NCI-H460 (cell line): ENCODE results near the gene MEI1. TPM values are rescaled to one million over a fixed set of nuclear protein-coding genes. Genes with fewer than 3 reads are reported as not detected.
"Not testable (repeated sequence)": the region's sequence is repeated elsewhere in the genome, so short reads cannot be mapped to it uniquely, and the experiment has no call there.

ENCODE experiments used
- DNase-seq: peaks from one replicate; pipeline ENCODE4 v3.0.0-alpha.2; 2016; ENCODE audit warnings: low read depth; ENCODE audit errors: extremely low read depth
- small RNA-seq, 2 experiments: library from RNA; depleted of rRNA; stranded (forward); fragments of <200 nt; gene quantifications; one replicate each; pipeline ENCODE3, GENCODE V24; 2014
- total RNA-seq: library from RNA; depleted of rRNA; stranded (reverse); fragments of >200 nt; shearing (Covaris generic); gene quantifications from 2 replicates; pipeline ENCODE4 v1.2.3, GENCODE V29; 2014; rRNA removed

The MEI1 gene
- total RNA-seq, 1 experiment from 2014 or later: 0.50 TPM

DNA sequence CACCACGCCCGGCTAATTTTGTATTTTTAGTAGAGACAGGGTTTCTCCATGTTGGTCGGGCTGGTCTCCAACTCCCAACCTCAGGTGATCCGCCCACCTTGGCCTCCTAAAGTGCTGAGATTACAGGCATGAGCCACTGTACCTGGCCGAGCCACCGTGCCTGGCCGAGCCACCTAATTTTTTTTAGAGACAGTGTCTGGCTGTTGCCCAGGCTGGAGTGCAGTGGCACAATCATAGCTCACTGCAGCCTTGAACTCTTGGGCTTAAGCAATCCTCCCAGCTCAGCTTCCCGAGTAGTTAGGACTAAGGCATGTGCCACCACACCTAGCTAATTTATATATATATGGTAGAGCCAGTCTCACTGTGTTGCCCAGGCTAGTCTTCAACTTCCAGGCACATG, 136.2 kb downstream of the MEI1 start:
- not testable (repeated sequence) for DNase-seq

DNA sequence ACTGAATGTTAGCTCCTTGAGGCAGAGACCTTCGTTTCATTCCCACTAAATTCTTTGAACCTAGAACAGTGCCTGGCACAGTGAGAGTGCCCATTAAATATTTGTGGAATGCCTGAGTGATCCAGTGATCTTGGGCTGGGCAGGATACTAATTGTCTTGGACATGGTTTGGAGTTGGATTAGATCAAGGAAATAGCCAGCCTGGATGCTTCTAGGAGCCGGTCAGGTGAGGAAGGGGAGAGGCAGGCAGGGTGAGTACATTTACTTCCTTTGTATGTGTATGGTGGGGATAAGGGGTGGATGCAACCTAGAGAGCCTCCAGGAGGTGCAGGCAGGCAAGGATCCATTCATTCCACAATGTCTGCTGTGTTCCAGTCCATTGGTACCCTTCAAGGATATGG, 137.2 kb downstream of the MEI1 start:
- no peak for DNase-seq

DNA sequence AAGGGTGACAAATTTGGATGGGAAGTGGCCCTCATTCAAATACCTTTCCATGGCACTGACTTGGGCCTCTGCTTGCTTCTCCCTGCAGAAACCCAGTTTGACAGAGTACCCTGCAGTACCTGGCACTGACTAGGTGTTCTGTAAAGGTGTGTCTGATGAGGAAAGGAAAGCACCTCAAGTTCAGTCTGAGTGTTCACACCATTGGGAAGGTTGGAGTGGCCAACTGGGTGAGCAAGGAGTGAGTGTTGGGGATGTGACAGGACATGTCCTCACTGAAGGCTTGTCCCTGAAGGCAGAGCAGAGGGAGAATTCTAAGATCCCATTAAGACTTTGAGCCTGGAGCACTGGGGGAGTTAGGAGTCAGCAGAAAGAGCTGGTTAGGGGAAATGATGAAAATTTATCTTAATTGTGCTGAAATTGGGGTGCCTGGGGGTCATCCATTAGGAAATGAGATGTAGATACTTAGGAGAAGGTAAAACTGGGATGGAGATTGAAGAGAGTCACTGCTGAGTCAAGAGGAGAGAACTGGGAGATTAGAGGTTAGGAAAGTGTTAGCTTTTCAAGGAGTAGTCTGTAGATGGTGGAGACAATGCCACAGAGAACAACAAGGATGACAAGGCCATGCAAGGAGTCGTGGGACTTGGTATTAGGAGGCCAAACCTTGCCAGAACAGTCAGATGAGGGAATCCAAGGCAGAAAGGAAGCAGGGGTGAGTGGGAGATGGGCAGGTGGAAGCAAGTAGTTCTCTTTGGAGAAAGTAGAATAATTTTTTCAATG, 139.7 kb downstream of the MEI1 start:
- DNase-seq: no peak

DNA sequence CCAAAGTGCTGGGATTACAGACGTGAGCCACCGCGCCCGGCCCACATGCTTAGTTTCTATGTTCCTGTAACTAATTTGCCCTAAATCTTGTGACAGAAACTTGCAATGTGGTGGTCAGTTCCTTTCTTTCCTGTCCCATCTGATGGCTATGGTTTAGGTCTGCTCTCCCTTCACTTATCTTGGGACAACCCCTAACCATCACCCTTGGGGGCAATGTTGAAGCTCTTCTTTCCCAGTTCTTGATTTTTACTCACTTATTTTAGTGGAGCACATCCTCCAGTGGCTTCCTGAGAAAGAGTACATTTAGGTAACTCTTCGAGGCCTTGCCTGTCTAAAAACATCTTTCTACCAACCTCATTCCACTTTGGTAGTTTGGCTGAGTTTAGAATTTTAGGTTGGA, 140.9 kb downstream of the MEI1 start:
- DNase-seq: no peak

DNA sequence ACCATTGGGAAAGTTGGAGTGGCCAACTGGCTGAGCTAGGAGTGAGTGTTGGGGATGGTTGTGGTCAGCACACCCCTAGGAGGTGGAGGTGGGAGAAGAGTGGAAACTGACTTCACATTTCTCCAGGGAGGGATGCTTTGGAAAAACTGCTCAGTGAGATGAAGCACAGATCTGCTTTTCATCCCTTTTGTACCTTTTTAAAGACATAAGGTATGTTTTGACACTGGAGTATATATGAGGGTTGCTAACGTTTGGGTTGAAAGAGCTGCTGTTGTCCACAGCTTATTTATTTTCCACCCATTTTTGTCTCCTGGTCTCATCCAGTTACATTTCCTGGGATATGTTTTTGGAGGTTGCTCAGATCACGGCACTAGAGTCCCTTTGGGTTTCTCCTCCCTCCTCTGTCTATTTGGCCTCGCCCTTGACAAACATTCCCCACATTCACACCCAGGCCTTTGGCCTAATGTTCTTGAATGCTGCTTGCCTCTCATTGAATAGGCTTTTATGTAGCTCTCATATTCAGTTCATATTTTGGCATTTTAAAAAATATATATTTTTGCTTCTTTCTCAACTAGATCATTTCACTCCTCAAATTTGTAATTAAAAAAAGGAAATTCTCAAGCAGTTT, 141.9 kb downstream of the MEI1 start:
- DNase-seq: peak; percentile 33

DNA sequence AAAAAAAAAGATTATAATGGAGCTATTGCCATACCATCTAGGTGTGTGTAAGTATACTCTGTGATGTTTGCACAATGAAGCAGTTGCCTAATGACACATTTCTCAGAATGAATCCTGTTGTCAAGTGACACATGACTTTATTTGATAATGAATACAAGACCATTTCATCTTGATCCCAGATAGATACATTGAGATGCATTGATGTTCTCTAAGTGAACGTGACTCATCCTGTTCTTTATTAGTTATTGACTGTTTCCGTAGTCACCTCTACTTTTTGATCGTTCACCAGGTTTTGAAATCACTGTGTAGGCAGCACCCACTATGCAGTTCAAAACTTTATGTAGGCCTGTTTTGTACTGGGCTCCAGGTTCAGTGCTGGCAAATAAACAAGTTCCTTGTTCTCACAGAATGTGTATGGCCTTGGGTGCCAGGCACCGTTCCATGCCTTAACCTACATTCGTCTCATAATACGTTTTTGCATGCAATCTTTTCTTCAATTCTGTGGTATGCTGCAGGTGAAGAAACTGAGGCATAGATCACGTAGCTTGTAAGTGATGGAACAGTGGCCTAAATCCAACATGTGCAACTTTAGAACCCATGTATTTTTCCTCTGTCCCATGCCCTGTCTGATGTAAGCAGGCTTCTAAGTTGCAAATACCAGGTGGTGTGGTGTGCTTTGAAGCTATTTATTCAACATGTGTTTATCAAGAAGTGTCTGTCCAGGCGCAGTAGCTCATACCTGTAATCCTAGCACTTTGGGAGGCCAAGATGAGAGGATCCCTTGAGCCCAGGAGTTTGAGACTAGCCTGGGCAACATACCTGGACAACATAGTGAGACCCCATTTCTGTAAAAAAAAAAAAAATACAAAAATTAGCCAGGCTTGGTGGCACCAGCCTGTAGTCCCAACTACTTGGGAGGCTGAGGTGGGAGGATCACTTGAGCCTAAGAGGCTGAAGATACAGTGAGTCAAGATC, 144.0 kb downstream of the MEI1 start:
- DNase-seq: no peak

DNA sequence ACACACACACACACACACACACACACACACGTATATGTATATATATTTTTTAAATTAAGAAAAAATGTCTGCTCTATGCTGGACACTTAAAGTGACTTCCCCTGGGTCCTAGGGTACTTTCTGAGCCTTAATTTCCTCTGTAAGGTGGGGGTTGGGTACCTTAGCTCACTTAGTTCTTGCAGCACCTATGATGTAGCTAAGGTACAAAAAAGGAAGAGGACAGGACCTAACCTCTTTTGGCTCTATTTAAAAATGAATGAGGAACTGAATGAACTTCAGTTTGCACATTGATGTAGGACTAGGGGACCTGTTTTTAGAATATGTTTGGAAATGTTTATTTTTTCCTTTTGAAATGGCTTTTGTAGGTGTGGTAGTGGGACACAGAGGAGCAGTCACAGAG, 144.7 kb downstream of the MEI1 start:
- DNase-seq: no peak

DNA sequence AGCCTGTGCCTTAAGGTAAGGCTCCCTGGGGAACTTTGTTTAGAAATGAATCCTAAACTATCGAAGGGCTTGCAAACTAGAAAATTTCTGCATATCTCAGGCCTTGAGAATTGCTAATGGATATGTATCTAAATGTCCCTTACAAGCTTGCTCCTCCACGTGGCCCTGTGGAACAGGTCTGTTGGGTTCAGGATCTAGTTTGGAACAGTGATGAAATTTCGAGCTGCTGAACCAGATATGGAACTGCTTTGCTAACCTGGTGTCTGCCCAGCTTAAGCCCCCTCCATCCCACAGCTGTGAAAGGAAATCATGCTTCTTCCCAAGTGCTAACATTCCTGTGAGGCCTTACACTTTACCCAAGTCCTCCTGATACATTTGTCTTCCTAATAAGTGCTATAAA, 145.2 kb downstream of the MEI1 start:
- DNase-seq: no peak

DNA sequence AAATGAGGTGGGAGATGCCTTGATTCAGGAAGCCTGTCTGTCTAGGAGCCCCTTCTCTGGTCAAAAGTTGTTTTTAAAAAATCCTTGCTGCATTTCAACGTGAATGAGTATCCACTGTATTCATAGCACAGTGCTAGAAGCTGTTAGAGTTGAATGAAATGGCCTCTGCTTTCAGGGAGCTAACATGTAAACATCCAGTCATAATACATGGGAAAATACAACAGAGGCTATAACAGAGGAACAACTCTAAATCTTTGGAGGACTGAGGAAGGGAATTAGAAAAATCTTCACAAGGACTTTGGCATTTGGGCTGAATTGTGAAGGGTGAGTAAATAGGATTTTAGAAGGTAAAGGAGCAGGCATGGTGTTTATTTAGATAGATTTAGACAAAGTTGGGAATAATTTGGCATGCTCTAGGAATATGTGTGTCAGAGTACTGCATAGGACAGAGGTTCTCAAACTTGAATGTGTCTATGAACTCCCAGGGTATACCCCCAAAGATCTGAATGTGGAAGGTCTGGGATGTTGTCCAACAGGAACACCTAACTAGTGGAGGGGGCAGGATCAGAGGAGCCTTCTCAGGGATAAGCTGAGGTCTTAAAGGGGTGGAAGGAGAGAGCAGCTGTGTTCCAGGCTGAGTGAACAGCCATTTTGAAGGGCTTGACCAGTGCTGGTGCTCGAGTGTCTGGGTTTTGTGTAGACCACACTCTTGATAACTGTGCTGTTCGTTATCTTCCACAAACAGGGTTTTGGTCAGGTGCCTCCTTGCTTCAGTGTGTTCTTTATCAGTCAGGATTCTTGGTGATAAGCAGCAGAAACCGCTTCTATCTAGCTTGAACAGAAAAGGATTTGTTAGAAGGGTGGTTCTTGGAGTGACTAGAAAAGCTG, 146.3 kb downstream of the MEI1 start:
- no peak for DNase-seq

DNA sequence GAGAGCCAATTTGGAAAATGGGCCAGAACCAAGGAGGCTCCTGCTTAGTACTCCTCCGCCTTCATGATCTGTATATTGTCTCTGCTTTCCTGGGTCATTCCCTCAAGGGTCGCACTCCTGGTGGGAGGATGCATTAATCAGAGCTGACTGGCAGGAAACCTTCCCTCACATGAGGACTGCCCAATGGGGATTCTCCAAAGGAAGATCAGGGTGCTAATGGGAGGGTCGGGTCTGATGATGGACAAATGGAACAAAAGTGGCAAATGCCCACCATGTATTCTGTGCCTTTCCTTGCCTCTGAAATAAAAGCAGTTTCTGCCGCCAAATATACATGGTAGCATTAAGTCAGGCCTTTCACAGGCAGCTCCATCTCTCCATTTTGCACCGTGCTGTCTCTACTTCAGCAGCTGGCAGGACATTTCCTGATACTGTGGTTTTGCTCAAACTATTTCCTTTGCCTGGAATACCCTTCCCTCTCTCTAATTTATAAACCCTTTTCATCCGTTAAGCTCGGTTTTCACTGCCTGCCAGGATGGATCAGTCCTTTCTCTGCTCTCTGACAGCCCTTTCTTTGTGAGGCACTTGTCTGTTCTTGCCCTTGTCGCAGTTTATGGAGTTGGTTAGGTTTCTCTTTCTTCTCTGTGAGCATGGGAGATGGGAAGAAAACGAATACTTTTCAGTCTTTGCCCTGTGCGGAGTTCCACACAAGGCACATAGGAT, 147.1 kb downstream of the MEI1 start:
- DNase-seq: no peak

DNA sequence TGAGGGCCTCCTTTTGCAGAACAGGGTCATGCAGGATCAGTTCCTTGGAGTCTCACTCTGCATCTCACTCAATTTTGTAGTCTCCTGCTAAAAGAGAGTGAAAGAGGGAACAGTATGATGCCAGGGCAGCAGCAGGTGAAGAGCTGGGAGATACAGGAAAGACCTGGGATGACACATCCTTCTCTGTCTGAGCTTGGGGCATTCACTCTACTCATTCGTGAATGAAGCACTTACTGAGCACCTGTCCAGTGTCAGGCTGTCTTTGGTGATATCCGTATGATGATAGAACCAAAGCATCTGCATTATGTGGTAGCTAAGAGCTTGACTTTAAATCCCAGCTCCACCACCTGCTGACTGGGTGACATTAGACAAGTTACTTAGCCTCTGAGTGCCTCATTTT, 148.0 kb downstream of the MEI1 start:
- no peak for DNase-seq

DNA sequence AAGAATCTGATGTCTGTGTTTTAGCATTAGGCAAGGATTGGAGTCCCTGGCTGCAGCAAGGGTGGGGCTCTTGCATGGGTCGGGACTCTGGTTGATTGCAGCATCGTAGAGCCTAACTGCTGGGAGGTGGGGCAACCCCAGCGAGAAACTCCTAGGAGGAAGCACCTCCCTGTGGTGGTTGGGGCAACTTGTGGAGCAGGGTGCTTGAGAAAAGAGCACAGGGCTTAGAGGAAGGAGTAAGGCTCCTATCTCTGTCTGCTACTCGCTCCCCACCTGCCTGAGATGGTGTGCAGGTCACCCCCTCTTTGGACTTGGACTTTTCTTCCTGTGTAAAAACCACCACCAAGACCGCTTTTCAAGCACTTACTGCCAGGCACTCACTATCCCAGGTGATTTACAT, 149.2 kb downstream of the MEI1 start:
- DNase-seq: no peak

Small RNA genes lying within 50 kb of the gene (small RNA-seq; reads per million reads assigned to genes)
- gene HMGN2P10 (0 reads per million in 2 experiments), gene RF00019 (0 reads per million in 2 experiments), gene RNU6-476P (0 reads per million in 2 experiments), gene RNU6ATAC22P (0 reads per million in 2 experiments)

Other genes with a start within 250 kb of the MEI1 start
- 66.8 and 69.2 TPM in 2 replicates for gene PHF5A, start 230.8 kb upstream of the MEI1 start, total RNA-seq
- 66.1 and 72.0 TPM in 2 replicates for gene ACO2, start 230.4 kb upstream of the MEI1 start, total RNA-seq
- 10.8 and 12.3 TPM in 2 replicates for gene POLR3H, start 155.0 kb upstream of the MEI1 start, total RNA-seq
- not detected in 2 replicates for gene CSDC2, start 138.5 kb upstream of the MEI1 start, total RNA-seq
- 9.5 and 14.4 TPM in 2 replicates for gene PMM1, start 109.7 kb upstream of the MEI1 start, total RNA-seq
- gene DESI1, start 78.5 kb upstream of the MEI1 start, total RNA-seq: 26.3 and 32.4 TPM in 2 replicates
- 329 and 336 TPM in 2 replicates for gene XRCC6, start 78.2 kb upstream of the MEI1 start, total RNA-seq
- 105 and 113 TPM in 2 replicates for gene SNU13, start 10.6 kb upstream of the MEI1 start, total RNA-seq
- 5.5 and 5.9 TPM in 2 replicates for gene CCDC134, start 101.2 kb downstream of the MEI1 start, total RNA-seq
- gene SREBF2, start 133.6 kb downstream of the MEI1 start, total RNA-seq: 29.5 and 29.9 TPM in 2 replicates
- not detected in 2 replicates for gene SHISA8, start 215.6 kb downstream of the MEI1 start, total RNA-seq
- 0.20 and 0.27 TPM in 2 replicates for gene TNFRSF13C, start 227.3 kb downstream of the MEI1 start, total RNA-seq
- gene CENPM, start 247.6 kb downstream of the MEI1 start, total RNA-seq: 20.7 and 22.9 TPM in 2 replicates